HepG2 (cell line): Measurements from ENCODE around the gene PALM3. TPM values are rescaled to one million over a fixed set of nuclear protein-coding genes. Genes with fewer than 3 reads are reported as not detected.

ENCODE experiments used
- HNRNPL ChIP-seq: fragments of 200-400 bp; formaldehyde crosslinking; IDR thresholded peaks from 2 replicates; pipeline ENCODE4 v1.6.1; 2017; ENCODE audit warnings: mild to moderate bottlenecking, low read depth, low read length
- MEIS1 ChIP-seq: sonication (generic); formaldehyde crosslinking; IDR thresholded peaks from 2 replicates; pipeline ENCODE4 v1.9.0; 2021; ENCODE audit warnings: mild to moderate bottlenecking, missing genetic modification reagents, moderate library complexity, borderline replicate concordance
- PCBP2 ChIP-seq: fragments of 200-400 bp; formaldehyde crosslinking; optimal IDR thresholded peaks from 2 replicates; pipeline ENCODE3; 2018; ENCODE audit warnings: low read length, low read depth; ENCODE audit not compliant: poor library complexity, severe bottlenecking
- RCOR2 ChIP-seq: IDR thresholded peaks from 2 replicates; pipeline ENCODE4 v1.6.1; 2016; ENCODE audit warnings: missing biosample characterization, missing genetic modification reagents
- RNF219 ChIP-seq: sonication (generic); formaldehyde crosslinking; IDR thresholded peaks from 2 replicates; pipeline ENCODE4 v1.5.0; 2020; ENCODE audit warnings: mild to moderate bottlenecking, missing genetic modification reagents
- SMARCC2 ChIP-seq: fragments of 450-650 bp; IDR thresholded peaks from 2 replicates; pipeline ENCODE4 v1.6.1; 2017; ENCODE audit warnings: antibody characterized with exemption, mild to moderate bottlenecking
- ZNF333 ChIP-seq: sonication (generic); formaldehyde crosslinking; IDR thresholded peaks from 2 replicates; pipeline ENCODE4 v1.4.0; 2020; ENCODE audit warnings: mild to moderate bottlenecking, missing genetic modification reagents, borderline replicate concordance
- ZNF512B ChIP-seq: sonication (generic); formaldehyde crosslinking; IDR thresholded peaks from 2 replicates; pipeline ENCODE4 v1.5.1; 2020; ENCODE audit warnings: missing genetic modification reagents, mild to moderate bottlenecking, borderline replicate concordance
- polyA plus RNA-seq, 8 experiments: library from polyadenylated mRNA; depleted of rRNA in 3 of 8; stranded (reverse) in 7 of 8; unstranded in 1 of 8; fragments of >200 nt; fragmentation: Illumina TruSeq in 4 of 8; extraction: Trizol in 4 of 8; gene quantifications; 2 replicates each; pipeline versions ENCODE4 v1.2.1 to v1.2.3, GENCODE V29; 2011 to 2016; ENCODE audit warnings: low read depth in 4 of 8, missing spikeins in 1 of 8, mixed read lengths in 1 of 8; ENCODE audit not compliant: insufficient read depth in 1 of 8
- total RNA-seq, 5 experiments: library from RNA; depleted of rRNA; stranded (reverse); fragments of >200 nt; fragmentation: Illumina TruSeq; extraction: Trizol; gene quantifications; 2 replicates each; pipeline ENCODE4 v1.2.3, GENCODE V29; 2016; ENCODE audit warnings: low read depth in 1 of 5
- TF ChIP-seq, protein P1 (sequence below): sonication (generic); formaldehyde crosslinking; IDR thresholded peaks from 2 replicates; pipeline ENCODE4 v1.5.1; 2020; ENCODE audit warnings: mild to moderate bottlenecking, moderate library complexity, missing genetic modification reagents
- TF ChIP-seq, protein P2 (sequence below): sonication (generic); formaldehyde crosslinking; IDR thresholded peaks from 2 replicates; pipeline ENCODE4 v1.4.0; 2020; ENCODE audit warnings: missing genetic modification reagents, borderline replicate concordance
- TF ChIP-seq, protein P3 (sequence below): sonication (generic); formaldehyde crosslinking; IDR thresholded peaks from 2 replicates; pipeline ENCODE4 v1.4.0; 2020; ENCODE audit warnings: missing genetic modification reagents
- TF ChIP-seq, protein P4 (sequence below): sonication (generic); formaldehyde crosslinking; IDR thresholded peaks from 2 replicates; pipeline ENCODE4 v1.4.0; 2020; ENCODE audit warnings: mild to moderate bottlenecking, missing genetic modification reagents, borderline replicate concordance

Gene PALM3
- total and polyA plus RNA-seq, 2 of the 13 experiments (the other 11 are each of a cell fraction or from before 2014, with no cell fraction given), result 0.79 to 2.4 TPM

- TF ChIP-seq ZNF512B (CRISPR knock-in tag) (no peak), PCBP2 (no peak), RCOR2 (CRISPR knock-in tag) (no peak), HNRNPL (no peak), ZNF333 (CRISPR knock-in tag) (no peak), RNF219 (CRISPR knock-in tag) (no peak), SMARCC2 (no peak), MEIS1 (CRISPR knock-in tag) (no peak)
- TF ChIP-seq, protein P1, sequence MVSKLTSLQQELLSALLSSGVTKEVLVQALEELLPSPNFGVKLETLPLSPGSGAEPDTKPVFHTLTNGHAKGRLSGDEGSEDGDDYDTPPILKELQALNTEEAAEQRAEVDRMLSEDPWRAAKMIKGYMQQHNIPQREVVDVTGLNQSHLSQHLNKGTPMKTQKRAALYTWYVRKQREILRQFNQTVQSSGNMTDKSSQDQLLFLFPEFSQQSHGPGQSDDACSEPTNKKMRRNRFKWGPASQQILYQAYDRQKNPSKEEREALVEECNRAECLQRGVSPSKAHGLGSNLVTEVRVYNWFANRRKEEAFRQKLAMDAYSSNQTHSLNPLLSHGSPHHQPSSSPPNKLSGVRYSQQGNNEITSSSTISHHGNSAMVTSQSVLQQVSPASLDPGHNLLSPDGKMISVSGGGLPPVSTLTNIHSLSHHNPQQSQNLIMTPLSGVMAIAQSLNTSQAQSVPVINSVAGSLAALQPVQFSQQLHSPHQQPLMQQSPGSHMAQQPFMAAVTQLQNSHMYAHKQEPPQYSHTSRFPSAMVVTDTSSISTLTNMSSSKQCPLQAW, result no peak
- TF ChIP-seq, protein P2, sequence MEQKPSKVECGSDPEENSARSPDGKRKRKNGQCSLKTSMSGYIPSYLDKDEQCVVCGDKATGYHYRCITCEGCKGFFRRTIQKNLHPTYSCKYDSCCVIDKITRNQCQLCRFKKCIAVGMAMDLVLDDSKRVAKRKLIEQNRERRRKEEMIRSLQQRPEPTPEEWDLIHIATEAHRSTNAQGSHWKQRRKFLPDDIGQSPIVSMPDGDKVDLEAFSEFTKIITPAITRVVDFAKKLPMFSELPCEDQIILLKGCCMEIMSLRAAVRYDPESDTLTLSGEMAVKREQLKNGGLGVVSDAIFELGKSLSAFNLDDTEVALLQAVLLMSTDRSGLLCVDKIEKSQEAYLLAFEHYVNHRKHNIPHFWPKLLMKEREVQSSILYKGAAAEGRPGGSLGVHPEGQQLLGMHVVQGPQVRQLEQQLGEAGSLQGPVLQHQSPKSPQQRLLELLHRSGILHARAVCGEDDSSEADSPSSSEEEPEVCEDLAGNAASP (CRISPR knock-in tag), result peak; percentile 54; the same call in 1 of the 2 replicates
- TF ChIP-seq, protein P3, sequence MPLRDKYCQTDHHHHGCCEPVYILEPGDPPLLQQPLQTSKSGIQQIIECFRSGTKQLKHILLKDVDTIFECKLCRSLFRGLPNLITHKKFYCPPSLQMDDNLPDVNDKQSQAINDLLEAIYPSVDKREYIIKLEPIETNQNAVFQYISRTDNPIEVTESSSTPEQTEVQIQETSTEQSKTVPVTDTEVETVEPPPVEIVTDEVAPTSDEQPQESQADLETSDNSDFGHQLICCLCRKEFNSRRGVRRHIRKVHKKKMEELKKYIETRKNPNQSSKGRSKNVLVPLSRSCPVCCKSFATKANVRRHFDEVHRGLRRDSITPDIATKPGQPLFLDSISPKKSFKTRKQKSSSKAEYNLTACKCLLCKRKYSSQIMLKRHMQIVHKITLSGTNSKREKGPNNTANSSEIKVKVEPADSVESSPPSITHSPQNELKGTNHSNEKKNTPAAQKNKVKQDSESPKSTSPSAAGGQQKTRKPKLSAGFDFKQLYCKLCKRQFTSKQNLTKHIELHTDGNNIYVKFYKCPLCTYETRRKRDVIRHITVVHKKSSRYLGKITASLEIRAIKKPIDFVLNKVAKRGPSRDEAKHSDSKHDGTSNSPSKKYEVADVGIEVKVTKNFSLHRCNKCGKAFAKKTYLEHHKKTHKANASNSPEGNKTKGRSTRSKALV (CRISPR knock-in tag), result no peak
- TF ChIP-seq, protein P4, sequence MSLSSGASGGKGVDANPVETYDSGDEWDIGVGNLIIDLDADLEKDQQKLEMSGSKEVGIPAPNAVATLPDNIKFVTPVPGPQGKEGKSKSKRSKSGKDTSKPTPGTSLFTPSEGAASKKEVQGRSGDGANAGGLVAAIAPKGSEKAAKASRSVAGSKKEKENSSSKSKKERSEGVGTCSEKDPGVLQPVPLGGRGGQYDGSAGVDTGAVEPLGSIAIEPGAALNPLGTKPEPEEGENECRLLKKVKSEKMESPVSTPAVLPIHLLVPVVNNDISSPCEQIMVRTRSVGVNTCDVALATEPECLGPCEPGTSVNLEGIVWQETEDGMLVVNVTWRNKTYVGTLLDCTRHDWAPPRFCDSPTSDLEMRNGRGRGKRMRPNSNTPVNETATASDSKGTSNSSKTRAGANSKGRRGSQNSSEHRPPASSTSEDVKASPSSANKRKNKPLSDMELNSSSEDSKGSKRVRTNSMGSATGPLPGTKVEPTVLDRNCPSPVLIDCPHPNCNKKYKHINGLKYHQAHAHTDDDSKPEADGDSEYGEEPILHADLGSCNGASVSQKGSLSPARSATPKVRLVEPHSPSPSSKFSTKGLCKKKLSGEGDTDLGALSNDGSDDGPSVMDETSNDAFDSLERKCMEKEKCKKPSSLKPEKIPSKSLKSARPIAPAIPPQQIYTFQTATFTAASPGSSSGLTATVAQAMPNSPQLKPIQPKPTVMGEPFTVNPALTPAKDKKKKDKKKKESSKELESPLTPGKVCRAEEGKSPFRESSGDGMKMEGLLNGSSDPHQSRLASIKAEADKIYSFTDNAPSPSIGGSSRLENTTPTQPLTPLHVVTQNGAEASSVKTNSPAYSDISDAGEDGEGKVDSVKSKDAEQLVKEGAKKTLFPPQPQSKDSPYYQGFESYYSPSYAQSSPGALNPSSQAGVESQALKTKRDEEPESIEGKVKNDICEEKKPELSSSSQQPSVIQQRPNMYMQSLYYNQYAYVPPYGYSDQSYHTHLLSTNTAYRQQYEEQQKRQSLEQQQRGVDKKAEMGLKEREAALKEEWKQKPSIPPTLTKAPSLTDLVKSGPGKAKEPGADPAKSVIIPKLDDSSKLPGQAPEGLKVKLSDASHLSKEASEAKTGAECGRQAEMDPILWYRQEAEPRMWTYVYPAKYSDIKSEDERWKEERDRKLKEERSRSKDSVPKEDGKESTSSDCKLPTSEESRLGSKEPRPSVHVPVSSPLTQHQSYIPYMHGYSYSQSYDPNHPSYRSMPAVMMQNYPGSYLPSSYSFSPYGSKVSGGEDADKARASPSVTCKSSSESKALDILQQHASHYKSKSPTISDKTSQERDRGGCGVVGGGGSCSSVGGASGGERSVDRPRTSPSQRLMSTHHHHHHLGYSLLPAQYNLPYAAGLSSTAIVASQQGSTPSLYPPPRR (CRISPR knock-in tag), result no peak; the same call in 1 of the 2 replicates
These were observed 661 bp downstream of the PALM3 start (continued) for GRCh38 chr19:14061081-14061749.
